HepG2 (cell line): ENCODE measurements around the gene MBD3. TPM values are rescaled to one million over a fixed set of nuclear protein-coding genes. Genes with fewer than 3 reads are reported as not detected.

ENCODE experiments used
- DR1 ChIP-seq: sonication (generic); formaldehyde crosslinking; IDR thresholded peaks from 2 replicates; pipeline ENCODE4 v1.8.0; 2021; ENCODE audit warnings: mild to moderate bottlenecking, missing genetic modification reagents, inconsistent platforms
- NR1H2 ChIP-seq: sonication (generic); formaldehyde crosslinking; IDR thresholded peaks from 2 replicates; pipeline ENCODE4 v1.8.1; 2022; ENCODE audit warnings: low read depth, missing genetic modification reagents, borderline replicate concordance
- POLR2AphosphoS2 ChIP-seq: IDR thresholded peaks from 2 replicates; pipeline ENCODE4 v1.6.1; 2011; ENCODE audit warnings: low read depth, low read length, improper control_type of control experiment
- ZMYM3 ChIP-seq: sonication (generic); formaldehyde crosslinking; IDR thresholded peaks from 2 replicates; pipeline ENCODE4 v1.5.1; 2020; ENCODE audit warnings: mild to moderate bottlenecking, missing genetic modification reagents
- ZNF136 ChIP-seq: sonication (generic); formaldehyde crosslinking; IDR thresholded peaks from 2 replicates; pipeline ENCODE4 v1.8.1; 2022; ENCODE audit warnings: low read depth, mild to moderate bottlenecking, moderate library complexity, missing genetic modification reagents
- ZNF501 ChIP-seq: sonication (generic); formaldehyde crosslinking; IDR thresholded peaks from 2 replicates; pipeline ENCODE4 v1.5.1; 2020; ENCODE audit warnings: mild to moderate bottlenecking, moderate library complexity, missing genetic modification reagents
- ZNF550 ChIP-seq: sonication (generic); formaldehyde crosslinking; IDR thresholded peaks from 2 replicates; pipeline ENCODE4 v1.4.0; 2020; ENCODE audit warnings: mild to moderate bottlenecking, missing genetic modification reagents, borderline replicate concordance
- ZNF557 ChIP-seq: sonication (generic); formaldehyde crosslinking; IDR thresholded peaks from 2 replicates; pipeline ENCODE4 v1.4.0; 2020; ENCODE audit warnings: missing genetic modification reagents
- polyA plus RNA-seq, 8 experiments: library from polyadenylated mRNA; depleted of rRNA in 3 of 8; stranded (reverse) in 7 of 8; unstranded in 1 of 8; fragments of >200 nt; fragmentation: Illumina TruSeq in 4 of 8; extraction: Trizol in 4 of 8; gene quantifications; 2 replicates each; pipeline versions ENCODE4 v1.2.1 to v1.2.3, GENCODE V29; 2011 to 2016; ENCODE audit warnings: low read depth in 4 of 8, missing spikeins in 1 of 8, mixed read lengths in 1 of 8; ENCODE audit not compliant: insufficient read depth in 1 of 8
- total RNA-seq, 5 experiments: library from RNA; depleted of rRNA; stranded (reverse); fragments of >200 nt; fragmentation: Illumina TruSeq; extraction: Trizol; gene quantifications; 2 replicates each; pipeline ENCODE4 v1.2.3, GENCODE V29; 2016; ENCODE audit warnings: low read depth in 1 of 5
- TF ChIP-seq, protein P1 (sequence below): sonication (generic); formaldehyde crosslinking; conservative IDR thresholded peaks from 2 replicates; pipeline ENCODE4 v1.8.0; 2022; ENCODE audit warnings: low read depth, missing genetic modification reagents
- TF ChIP-seq, protein P2 (sequence below): sonication (generic); formaldehyde crosslinking; IDR thresholded peaks from 2 replicates; pipeline ENCODE4 v1.8.0; 2022; ENCODE audit warnings: mild to moderate bottlenecking, missing genetic modification reagents; ENCODE audit not compliant: insufficient replicate concordance
- TF ChIP-seq, protein P3 (sequence below): sonication (generic); formaldehyde crosslinking; IDR thresholded peaks from 2 replicates; pipeline ENCODE4 v1.5.0; 2020; ENCODE audit warnings: mild to moderate bottlenecking, missing genetic modification reagents
- TF ChIP-seq, protein P4 (sequence below): sonication (generic); formaldehyde crosslinking; IDR thresholded peaks from 2 replicates; pipeline ENCODE4 v1.4.0; 2020; ENCODE audit warnings: missing genetic modification reagents, mild to moderate bottlenecking, borderline replicate concordance
- TF ChIP-seq, protein P5 (sequence below), 2 experiments: sonication (generic) in 1 of 2; formaldehyde crosslinking in 1 of 2; IDR thresholded peaks; 2 replicates each; pipeline versions ENCODE4 v1.4.0 to v1.6.1; 2018 to 2020; ENCODE audit warnings: missing genetic modification reagents in 2 of 2, borderline replicate concordance in 1 of 2, low read depth in 1 of 2, mild to moderate bottlenecking in 1 of 2, missing biosample characterization in 1 of 2

Gene MBD3
- total and polyA plus RNA-seq, 2 of the 13 experiments (the other 11 are each of a cell fraction or from before 2014, with no cell fraction given), result 21.2 to 76.9 TPM

DNA sequence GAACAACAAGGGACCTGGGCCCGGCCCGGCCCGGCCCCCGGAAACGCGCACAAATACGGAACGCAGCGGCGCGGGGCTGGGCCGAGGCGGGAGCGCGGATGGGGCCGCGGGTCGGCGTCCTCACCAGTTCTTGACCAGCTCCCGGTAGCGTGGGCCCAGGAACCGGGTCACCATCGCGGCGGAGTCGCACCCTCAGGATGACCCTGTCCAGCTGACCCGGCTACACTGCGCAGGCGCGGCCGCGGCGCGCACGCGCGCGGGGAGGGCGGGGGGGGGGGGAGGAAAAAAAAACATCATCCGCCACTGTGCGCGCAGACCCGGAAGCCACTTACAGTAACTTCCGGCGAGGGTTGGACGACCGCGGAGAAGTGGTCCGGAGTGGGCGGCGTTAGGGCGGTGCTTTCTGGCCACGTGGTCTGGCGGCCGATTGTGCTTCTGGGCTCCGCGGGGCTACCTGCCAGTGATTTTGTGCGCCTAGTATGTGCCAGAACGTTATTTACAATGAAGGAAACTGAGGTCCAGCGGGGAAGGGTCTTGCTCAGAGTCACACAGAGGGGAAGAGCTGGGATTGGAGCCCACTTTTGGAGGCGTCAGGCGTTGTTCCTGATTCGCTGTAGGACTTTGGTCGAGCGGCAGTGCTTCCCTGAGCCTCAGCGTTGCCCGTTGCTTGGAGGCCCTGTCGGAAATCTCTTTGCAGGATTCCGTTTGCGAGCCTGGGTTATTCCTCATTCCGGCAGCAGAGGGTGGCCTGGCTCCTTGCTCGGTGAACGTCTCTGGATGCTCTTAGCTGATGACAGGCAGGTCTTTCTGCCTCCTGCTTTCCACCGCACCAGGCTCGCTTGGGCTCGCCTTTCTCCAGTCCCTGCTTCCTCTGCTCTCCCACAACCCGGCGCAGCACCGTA, 12.8 kb upstream of the MBD3 start, which contains the start of gene UQCR11 (continued):
- TF ChIP-seq, protein P1, sequence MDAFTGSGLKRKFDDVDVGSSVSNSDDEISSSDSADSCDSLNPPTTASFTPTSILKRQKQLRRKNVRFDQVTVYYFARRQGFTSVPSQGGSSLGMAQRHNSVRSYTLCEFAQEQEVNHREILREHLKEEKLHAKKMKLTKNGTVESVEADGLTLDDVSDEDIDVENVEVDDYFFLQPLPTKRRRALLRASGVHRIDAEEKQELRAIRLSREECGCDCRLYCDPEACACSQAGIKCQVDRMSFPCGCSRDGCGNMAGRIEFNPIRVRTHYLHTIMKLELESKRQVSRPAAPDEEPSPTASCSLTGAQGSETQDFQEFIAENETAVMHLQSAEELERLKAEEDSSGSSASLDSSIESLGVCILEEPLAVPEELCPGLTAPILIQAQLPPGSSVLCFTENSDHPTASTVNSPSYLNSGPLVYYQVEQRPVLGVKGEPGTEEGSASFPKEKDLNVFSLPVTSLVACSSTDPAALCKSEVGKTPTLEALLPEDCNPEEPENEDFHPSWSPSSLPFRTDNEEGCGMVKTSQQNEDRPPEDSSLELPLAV (CRISPR knock-in tag), result no peak
- TF ChIP-seq NR1H2 (no peak), ZMYM3 (CRISPR knock-in tag) (no peak), POLR2AphosphoS2 (no peak), ZNF501 (CRISPR knock-in tag) (peak; percentile 46; the same call in 1 of the 2 replicates), DR1 (no peak; the same call in 1 of the 2 replicates), ZNF550 (CRISPR knock-in tag) (no peak), ZNF136 (CRISPR knock-in tag) (no peak), ZNF557 (no peak)
- TF ChIP-seq, protein P2, sequence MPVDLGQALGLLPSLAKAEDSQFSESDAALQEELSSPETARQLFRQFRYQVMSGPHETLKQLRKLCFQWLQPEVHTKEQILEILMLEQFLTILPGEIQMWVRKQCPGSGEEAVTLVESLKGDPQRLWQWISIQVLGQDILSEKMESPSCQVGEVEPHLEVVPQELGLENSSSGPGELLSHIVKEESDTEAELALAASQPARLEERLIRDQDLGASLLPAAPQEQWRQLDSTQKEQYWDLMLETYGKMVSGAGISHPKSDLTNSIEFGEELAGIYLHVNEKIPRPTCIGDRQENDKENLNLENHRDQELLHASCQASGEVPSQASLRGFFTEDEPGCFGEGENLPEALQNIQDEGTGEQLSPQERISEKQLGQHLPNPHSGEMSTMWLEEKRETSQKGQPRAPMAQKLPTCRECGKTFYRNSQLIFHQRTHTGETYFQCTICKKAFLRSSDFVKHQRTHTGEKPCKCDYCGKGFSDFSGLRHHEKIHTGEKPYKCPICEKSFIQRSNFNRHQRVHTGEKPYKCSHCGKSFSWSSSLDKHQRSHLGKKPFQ (CRISPR knock-in tag), result no peak
- TF ChIP-seq, protein P3, sequence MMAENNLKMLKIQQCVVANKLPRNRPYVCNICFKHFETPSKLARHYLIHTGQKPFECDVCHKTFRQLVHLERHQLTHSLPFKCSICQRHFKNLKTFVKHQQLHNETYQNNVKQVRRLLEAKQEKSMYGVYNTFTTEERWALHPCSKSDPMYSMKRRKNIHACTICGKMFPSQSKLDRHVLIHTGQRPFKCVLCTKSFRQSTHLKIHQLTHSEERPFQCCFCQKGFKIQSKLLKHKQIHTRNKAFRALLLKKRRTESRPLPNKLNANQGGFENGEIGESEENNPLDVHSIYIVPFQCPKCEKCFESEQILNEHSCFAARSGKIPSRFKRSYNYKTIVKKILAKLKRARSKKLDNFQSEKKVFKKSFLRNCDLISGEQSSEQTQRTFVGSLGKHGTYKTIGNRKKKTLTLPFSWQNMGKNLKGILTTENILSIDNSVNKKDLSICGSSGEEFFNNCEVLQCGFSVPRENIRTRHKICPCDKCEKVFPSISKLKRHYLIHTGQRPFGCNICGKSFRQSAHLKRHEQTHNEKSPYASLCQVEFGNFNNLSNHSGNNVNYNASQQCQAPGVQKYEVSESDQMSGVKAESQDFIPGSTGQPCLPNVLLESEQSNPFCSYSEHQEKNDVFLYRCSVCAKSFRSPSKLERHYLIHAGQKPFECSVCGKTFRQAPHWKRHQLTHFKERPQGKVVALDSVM (CRISPR knock-in tag), result no peak; the same call in 1 of the 2 replicates
- TF ChIP-seq, protein P4, sequence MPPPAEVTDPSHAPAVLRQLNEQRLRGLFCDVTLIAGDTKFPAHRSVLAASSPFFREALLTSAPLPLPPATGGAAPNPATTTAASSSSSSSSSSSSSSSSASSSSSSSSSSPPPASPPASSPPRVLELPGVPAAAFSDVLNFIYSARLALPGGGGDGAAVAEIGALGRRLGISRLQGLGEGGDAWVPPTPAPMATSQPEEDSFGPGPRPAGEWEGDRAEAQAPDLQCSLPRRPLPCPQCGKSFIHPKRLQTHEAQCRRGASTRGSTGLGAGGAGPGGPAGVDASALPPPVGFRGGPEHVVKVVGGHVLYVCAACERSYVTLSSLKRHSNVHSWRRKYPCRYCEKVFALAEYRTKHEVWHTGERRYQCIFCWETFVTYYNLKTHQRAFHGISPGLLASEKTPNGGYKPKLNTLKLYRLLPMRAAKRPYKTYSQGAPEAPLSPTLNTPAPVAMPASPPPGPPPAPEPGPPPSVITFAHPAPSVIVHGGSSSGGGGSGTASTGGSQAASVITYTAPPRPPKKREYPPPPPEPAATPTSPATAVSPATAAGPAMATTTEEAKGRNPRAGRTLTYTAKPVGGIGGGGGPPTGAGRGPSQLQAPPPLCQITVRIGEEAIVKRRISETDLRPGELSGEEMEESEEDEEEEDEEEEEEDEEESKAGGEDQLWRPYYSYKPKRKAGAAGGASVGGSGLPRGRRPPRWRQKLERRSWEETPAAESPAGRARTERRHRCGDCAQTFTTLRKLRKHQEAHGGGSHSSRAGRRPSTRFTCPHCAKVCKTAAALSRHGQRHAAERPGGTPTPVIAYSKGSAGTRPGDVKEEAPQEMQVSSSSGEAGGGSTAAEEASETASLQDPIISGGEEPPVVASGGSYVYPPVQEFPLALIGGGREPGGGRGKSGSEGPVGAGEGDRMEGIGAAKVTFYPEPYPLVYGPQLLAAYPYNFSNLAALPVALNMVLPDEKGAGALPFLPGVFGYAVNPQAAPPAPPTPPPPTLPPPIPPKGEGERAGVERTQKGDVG (CRISPR knock-in tag), result no peak
- TF ChIP-seq, protein P5, sequence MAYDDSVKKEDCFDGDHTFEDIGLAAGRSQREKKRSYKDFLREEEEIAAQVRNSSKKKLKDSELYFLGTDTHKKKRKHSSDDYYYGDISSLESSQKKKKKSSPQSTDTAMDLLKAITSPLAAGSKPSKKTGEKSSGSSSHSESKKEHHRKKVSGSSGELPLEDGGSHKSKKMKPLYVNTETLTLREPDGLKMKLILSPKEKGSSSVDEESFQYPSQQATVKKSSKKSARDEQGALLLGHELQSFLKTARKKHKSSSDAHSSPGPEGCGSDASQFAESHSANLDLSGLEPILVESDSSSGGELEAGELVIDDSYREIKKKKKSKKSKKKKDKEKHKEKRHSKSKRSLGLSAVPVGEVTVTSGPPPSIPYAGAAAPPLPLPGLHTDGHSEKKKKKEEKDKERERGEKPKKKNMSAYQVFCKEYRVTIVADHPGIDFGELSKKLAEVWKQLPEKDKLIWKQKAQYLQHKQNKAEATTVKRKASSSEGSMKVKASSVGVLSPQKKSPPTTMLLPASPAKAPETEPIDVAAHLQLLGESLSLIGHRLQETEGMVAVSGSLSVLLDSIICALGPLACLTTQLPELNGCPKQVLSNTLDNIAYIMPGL (CRISPR knock-in tag; IDR thresholded peaks at IDR 0.05; ENCODE audit: borderline replicate concordance in 1 of 2, low read depth in 1 of 2), result peak; percentile 69 to 89
